ENCODE data around the gene POMGNT2.

- TF ChIP-seq POLR2A (IDR thresholded peaks at IDR 0.05; ENCODE audit: low read depth, low read length) (no peak), POLR2AphosphoS5 (IDR thresholded peaks at IDR 0.05; ENCODE audit: low read depth, low read length) (no peak)
Observed at GRCh38 chr3:43030162-43030935, 75.5 kb downstream of the POMGNT2 start.
